Fibroblast of lung (primary cell): ENCODE data around the gene ACOT7. TPM values are rescaled to one million over a fixed set of nuclear protein-coding genes. Genes with fewer than 3 reads are reported as not detected.
"Not testable (repeated sequence)": the region's sequence is repeated elsewhere in the genome, so short reads cannot be mapped to it uniquely, and the experiment has no call there.

Source experiments
- DNase-seq, 2 donors: peaks; one replicate each; pipeline versions ENCODE4 v3.0.0 to v3.0.0-alpha.2; 2010; ENCODE audit warnings: low read depth in 2 of 2
- H2AFZ ChIP-seq: 2 replicates; pipeline ENCODE4 v1.5.1; 2012; ENCODE audit warnings: low read length, control low read depth, inconsistent platforms
- H3K27ac ChIP-seq: 2 replicates; pipeline ENCODE4 v1.5.1; 2011; ENCODE audit warnings: low read length, control low read depth; ENCODE audit not compliant: insufficient read depth
- H3K27me3 ChIP-seq: 2 replicates; pipeline ENCODE4 v1.5.1; 2011; ENCODE audit warnings: mild to moderate bottlenecking, low read length; ENCODE audit not compliant: control insufficient read depth, insufficient read depth
- H3K36me3 ChIP-seq: 2 replicates; pipeline ENCODE4 v1.5.1; 2011; ENCODE audit warnings: low read length; ENCODE audit not compliant: control insufficient read depth, insufficient read depth
- H3K4me1 ChIP-seq: 2 replicates; pipeline ENCODE4 v1.5.1; 2011; ENCODE audit warnings: low read length; ENCODE audit not compliant: control insufficient read depth, insufficient read depth; ENCODE audit errors: extremely low read depth
- H3K4me2 ChIP-seq: 2 replicates; pipeline ENCODE4 v1.5.1; 2011; ENCODE audit warnings: low read length, control low read depth; ENCODE audit not compliant: insufficient read depth; ENCODE audit errors: extremely low read depth
- H3K4me3 ChIP-seq, 4 experiments: fragments of 200-600 bp in 1 of 4; sonication (generic) in 1 of 4; replicated peaks in 1 of 4; 2 replicates each; pipeline ENCODE4 v1.5.1; 2011 to 2016; ENCODE audit warnings: low read length in 4 of 4, low read depth in 3 of 4, mild to moderate bottlenecking in 3 of 4, control low read depth in 2 of 4, inconsistent platforms in 1 of 4, mixed read lengths in 1 of 4; ENCODE audit not compliant: insufficient read depth in 1 of 4; ENCODE audit errors: control extremely low read depth in 1 of 4
- H3K79me2 ChIP-seq: 2 replicates; pipeline ENCODE4 v1.5.1; 2012; ENCODE audit warnings: mild to moderate bottlenecking, low read length, inconsistent platforms; ENCODE audit not compliant: control insufficient read depth, insufficient read depth
- H3K9ac ChIP-seq: 2 replicates; pipeline ENCODE4 v1.5.1; 2011; ENCODE audit warnings: mild to moderate bottlenecking, low read length, control low read depth; ENCODE audit not compliant: insufficient read depth
- H3K9me3 ChIP-seq: 2 replicates; pipeline ENCODE4 v1.5.1; 2012; ENCODE audit warnings: low read depth, low read length; ENCODE audit not compliant: control insufficient read depth, insufficient read depth
- H4K20me1 ChIP-seq: 2 replicates; pipeline ENCODE4 v1.5.1; 2011; ENCODE audit warnings: low read length; ENCODE audit not compliant: control insufficient read depth, insufficient read depth; ENCODE audit errors: extremely low read depth
- EZH2 ChIP-seq: IDR thresholded peaks from 2 replicates; pipeline ENCODE4 v1.5.1; 2012; ENCODE audit warnings: low read length, control low read depth, mild to moderate bottlenecking; ENCODE audit errors: missing control alignments
- polyA plus RNA-seq, 2 donors: library from polyadenylated mRNA; depleted of rRNA in 1 of 2; stranded (reverse) in 1 of 2; unstranded in 1 of 2; fragments of >200 nt; gene quantifications; 2 replicates each; pipeline ENCODE4 v1.2.1, GENCODE V29; 2011 to 2012; ENCODE audit warnings: missing spikeins in 1 of 2
- total RNA-seq: library from RNA; depleted of rRNA; stranded (reverse); fragments of >200 nt; gene quantifications from 2 replicates; pipeline ENCODE4 v1.2.1, GENCODE V29; 2014
- TF ChIP-seq, protein P1 (sequence below), 2 donors: IDR thresholded peaks in 1 of 2; conservative IDR thresholded peaks in 1 of 2; 1 replicate in 1 of 2; 2 replicates in 1 of 2; pipeline ENCODE4 v1.5.1; 2011 to 2012; ENCODE audit warnings: low read length in 2 of 2, control low read depth in 1 of 2, inconsistent platforms in 1 of 2, low read depth in 1 of 2, mild to moderate bottlenecking in 1 of 2

The ACOT7 gene
- total and polyA plus RNA-seq, 2 donors (not counting 1 experiment from before 2014, with no cell fraction given): 50.7 to 58.0 TPM

DNA sequence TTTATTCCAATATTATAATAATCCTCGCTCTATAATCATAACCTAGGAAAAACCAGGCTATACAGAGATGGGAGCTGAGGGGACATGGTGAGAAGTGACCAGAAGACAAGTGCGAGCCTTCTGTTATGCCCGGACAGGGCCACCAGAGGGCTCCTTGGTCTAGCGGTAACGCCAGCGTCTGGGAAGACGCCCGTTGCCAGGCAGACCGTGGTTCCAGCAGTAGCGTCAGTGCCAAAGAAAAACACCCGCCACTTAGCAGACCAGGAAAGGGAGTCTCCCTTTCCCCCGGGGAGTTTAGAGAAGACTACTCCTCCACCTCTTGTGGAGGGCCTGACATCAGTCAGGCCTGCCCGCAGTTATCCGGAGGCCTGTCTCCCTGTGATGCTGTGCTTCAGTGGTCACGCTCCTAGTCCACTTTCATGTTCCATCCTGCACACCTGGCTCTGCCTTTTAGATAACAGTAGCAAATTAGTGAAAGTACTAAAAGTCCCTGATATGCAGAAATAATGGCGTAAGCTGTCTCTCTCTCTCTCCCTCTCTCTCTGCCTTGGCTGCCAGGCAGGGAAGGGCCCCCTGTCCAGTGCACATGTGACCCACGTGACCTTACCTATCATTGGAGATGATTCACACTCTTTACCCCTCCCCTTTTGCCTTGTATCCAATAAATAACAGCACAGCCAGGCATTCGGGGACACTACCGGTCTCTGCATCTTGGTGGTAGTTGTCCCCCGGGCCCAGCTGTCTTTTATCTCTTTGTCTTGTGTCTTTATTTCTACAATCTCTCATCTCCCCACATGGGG lies 30.3 kb downstream of the ACOT7 start:
- H3K27ac ChIP-seq, H3K4me2 ChIP-seq, H3K36me3 ChIP-seq, H3K4me3 ChIP-seq, H4K20me1 ChIP-seq, H3K27me3 ChIP-seq, H2AFZ ChIP-seq, H3K9ac ChIP-seq, H3K79me2 ChIP-seq, H3K9me3 ChIP-seq: not testable (repeated sequence)
- H3K4me1 ChIP-seq: peaks cover 20% of the 10 kb centered on the region
- peak; percentile 51 to 56 for DNase-seq
- TF ChIP-seq, protein P1, sequence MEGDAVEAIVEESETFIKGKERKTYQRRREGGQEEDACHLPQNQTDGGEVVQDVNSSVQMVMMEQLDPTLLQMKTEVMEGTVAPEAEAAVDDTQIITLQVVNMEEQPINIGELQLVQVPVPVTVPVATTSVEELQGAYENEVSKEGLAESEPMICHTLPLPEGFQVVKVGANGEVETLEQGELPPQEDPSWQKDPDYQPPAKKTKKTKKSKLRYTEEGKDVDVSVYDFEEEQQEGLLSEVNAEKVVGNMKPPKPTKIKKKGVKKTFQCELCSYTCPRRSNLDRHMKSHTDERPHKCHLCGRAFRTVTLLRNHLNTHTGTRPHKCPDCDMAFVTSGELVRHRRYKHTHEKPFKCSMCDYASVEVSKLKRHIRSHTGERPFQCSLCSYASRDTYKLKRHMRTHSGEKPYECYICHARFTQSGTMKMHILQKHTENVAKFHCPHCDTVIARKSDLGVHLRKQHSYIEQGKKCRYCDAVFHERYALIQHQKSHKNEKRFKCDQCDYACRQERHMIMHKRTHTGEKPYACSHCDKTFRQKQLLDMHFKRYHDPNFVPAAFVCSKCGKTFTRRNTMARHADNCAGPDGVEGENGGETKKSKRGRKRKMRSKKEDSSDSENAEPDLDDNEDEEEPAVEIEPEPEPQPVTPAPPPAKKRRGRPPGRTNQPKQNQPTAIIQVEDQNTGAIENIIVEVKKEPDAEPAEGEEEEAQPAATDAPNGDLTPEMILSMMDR (conservative IDR thresholded peaks at IDR 0.05 in 1 of 2, IDR thresholded peaks at IDR 0.05 in 1 of 2; ENCODE audit: low read depth in 1 of 2, low read length in 2 of 2): peak; percentile 41 to 54

DNA sequence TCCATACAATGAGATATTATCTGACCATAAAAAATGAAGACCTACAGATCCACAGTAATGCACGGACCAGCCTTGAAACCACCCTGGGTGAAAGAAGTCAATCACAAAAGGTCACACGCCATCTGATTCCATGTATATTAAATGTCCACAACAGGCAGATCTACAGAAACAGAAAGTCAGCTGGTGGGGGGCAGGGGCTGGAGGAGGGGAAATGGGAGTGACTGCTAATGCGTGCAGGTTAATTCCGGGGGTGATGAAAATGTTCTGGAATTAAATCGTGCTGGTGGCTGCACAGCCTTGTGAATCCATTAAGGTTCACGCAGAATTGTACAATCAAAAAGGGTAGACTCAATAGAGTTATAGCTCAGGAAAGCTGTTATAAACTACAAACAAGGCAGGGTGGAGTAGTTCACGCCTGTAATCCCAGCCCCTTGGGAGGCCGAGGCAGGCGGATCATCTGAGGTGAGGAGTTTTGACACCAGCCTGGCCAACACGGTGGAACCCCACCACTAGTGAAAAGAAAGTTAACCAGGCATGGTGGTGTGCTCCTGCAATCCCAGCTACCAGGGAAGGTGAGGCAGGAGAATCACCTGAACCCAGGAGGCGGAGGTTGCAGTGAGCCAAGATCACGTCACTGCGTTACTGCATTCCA lies 32.3 kb downstream of the ACOT7 start:
- no peak overlapping the region for H3K4me3 ChIP-seq
- H3K4me2 ChIP-seq: no peak overlapping the region
- no peak overlapping the region for H2AFZ ChIP-seq
- H3K9ac ChIP-seq: no peak overlapping the region
- no peak for TF ChIP-seq EZH2
- TF ChIP-seq, protein P1 (conservative IDR thresholded peaks at IDR 0.05 in 1 of 2, IDR thresholded peaks at IDR 0.05 in 1 of 2; ENCODE audit: low read depth in 1 of 2, low read length in 2 of 2): no peak
- H3K36me3 ChIP-seq: no peaks in the 10 kb centered on the region
- DNase-seq: no peak
- H3K4me1 ChIP-seq: peaks cover 22% of the 10 kb centered on the region
- no peaks in the 10 kb centered on the region for H3K9me3 ChIP-seq
- H3K27ac ChIP-seq: no peak overlapping the region
- H4K20me1 ChIP-seq: no peaks in the 10 kb centered on the region
- no peaks in the 10 kb centered on the region for H3K27me3 ChIP-seq
- H3K79me2 ChIP-seq: peaks cover 5% of the 10 kb centered on the region

DNA sequence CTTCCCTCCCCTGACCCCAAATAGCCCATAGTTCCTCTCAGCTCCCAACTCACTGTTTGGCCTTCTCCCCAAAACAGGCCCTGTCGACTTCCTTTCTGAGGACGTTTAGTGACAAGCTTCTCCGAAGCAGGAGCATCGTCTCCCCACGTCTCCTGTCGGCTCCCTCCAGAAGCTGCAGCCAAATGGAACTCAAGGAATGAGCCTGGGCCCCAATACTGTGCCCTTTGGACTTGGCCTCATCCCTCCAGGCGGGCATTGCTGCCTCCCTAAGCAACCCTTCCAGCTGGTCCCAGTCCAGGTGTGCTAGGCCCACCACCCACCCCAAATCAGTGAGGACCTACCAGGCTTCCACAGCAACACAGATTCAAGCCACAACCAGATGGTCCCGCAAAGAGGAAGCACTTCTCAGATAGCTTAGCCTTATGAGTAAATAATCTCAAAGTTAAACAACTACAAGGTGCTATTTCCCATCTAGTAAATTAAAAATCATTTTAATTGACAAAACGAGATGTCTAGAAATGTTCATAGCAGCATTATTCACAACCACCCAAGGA lies 33.0 kb downstream of the ACOT7 start:
- Histone ChIP-seq H3K27ac (peak overlapping the region; percentile 94), H3K27me3 (no peaks in the 10 kb centered on the region), H3K36me3 (no peaks in the 10 kb centered on the region), H3K4me2 (peak overlapping the region; percentile 51), H3K4me1 (peaks cover 22% of the 10 kb centered on the region), H3K4me3 (no peak overlapping the region), H3K79me2 (peaks cover 5% of the 10 kb centered on the region), H4K20me1 (no peaks in the 10 kb centered on the region), H2AFZ (no peak overlapping the region), H3K9me3 (no peaks in the 10 kb centered on the region), H3K9ac (peak overlapping the region; percentile 5)
- DNase-seq: no peak
- TF ChIP-seq, protein P1 (conservative IDR thresholded peaks at IDR 0.05 in 1 of 2, IDR thresholded peaks at IDR 0.05 in 1 of 2; ENCODE audit: low read depth in 1 of 2, low read length in 2 of 2): no peak
- no peak for TF ChIP-seq EZH2
